Measurements from ENCODE around the gene B3GALNT1. TPM values are rescaled to one million over a fixed set of nuclear protein-coding genes. Genes with fewer than 3 reads are reported as not detected.

B3GALNT1 gene
- total and polyA plus RNA-seq, 8 donors = 2.0 to 7.7 (median 5.0) TPM

DNA sequence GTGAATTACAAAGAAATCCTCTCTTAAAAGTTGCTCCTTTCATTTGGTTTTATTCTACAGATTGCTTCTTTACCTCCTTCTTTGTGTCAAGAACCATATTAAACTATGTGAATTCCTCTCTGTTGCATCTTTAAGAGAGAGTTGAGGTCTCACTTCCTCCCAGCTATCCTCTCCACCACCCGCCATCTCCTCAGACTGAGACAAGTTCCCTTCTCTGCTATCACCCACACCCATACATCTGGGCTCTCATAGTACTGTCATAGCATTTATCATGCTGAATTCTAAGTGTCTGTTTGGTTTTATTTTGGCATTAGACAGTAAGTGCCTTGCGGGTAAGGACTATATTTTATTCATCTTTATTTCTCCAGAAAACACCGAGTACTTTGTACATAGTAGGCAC is 54.2 kb downstream of the B3GALNT1 start:
- no peak for FAIRE-seq
- TF ChIP-seq, protein P1, sequence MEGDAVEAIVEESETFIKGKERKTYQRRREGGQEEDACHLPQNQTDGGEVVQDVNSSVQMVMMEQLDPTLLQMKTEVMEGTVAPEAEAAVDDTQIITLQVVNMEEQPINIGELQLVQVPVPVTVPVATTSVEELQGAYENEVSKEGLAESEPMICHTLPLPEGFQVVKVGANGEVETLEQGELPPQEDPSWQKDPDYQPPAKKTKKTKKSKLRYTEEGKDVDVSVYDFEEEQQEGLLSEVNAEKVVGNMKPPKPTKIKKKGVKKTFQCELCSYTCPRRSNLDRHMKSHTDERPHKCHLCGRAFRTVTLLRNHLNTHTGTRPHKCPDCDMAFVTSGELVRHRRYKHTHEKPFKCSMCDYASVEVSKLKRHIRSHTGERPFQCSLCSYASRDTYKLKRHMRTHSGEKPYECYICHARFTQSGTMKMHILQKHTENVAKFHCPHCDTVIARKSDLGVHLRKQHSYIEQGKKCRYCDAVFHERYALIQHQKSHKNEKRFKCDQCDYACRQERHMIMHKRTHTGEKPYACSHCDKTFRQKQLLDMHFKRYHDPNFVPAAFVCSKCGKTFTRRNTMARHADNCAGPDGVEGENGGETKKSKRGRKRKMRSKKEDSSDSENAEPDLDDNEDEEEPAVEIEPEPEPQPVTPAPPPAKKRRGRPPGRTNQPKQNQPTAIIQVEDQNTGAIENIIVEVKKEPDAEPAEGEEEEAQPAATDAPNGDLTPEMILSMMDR (IDR thresholded peaks at IDR 0.05) = no peak
- Histone ChIP-seq H3K27ac (no peak overlapping the region), H3K27me3 (no peaks in the 10 kb centered on the region), H3K4me1 (peaks cover 0 to 4% (median 0%) of the 10 kb centered on the region in 3 donors), H3K36me3 (no peaks in the 10 kb centered on the region), H3K9me3 (no peaks in the 10 kb centered on the region), H3K4me3 (no peak overlapping the region)
- ATAC-seq = no peak
- DNase-seq = no peak
- WGBS, 2 donors = 95 to 96% methylated on average over 3 of the region's 3 CpGs
- intact Hi-C loops (cut with DNase I) = no loop called here

- 71 to 79% methylated on average over 4 of the region's 4 CpGs for WGBS, 2 donors
- Histone ChIP-seq H3K27me3 (no peaks in the 10 kb centered on the region), H3K27ac (no peak overlapping the region), H3K9me3 (no peaks in the 10 kb centered on the region), H3K36me3 (no peaks in the 10 kb centered on the region), H3K4me3 (no peak overlapping the region), H3K4me1 (peaks cover 0 to 4% (median 0%) of the 10 kb centered on the region in 3 donors)
- DNase-seq (no peak), FAIRE-seq (no peak), ATAC-seq (no peak)
- TF ChIP-seq, protein P1 (IDR thresholded peaks at IDR 0.05) = no peak
- intact Hi-C loops (cut with DNase I) = no loop called here
Observed at GRCh38 chr3:161049683-161050248, 55.4 kb downstream of the B3GALNT1 start.

DNA sequence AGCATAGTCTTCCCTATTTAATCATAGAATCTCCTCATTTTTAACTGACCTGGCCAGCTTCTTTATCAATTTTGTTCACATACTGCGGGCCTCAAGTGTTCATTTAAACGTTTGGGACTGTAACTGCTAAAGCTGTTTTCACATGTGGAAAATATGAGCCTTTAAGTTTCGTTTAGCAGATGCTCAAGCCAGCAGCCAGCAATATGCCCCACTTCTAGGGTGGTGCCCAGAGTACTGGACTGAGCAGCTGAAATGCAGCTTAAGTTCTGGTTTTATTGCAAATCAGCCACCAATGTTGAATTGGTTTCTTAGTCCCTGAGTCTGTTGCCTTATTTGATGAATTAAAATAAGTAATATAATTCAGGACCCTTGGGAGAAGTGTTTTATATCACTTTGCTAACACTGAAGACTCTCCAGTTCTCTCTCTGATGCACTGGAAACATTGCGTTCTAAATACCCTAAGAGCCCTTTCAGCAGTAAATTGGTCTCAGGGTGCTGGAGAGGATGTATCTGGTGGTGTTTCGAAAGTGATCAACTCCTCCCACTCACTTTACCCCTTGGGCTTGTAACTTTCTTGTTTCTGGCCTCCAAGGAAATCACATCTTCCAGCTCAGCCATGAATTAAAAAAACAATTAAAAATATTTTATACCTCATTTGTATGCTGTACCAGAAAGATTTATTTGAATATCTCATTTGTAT is 61.7 kb downstream of the B3GALNT1 start:
- H3K27me3 ChIP-seq = no peaks in the 10 kb centered on the region
- DNase-seq = no peak
- H3K4me3 ChIP-seq = no peak overlapping the region
- H3K9me3 ChIP-seq = no peaks in the 10 kb centered on the region
- no peak for FAIRE-seq
- TF ChIP-seq, protein P1 (IDR thresholded peaks at IDR 0.05) = no peak
- H3K27ac ChIP-seq = no peak overlapping the region
- H3K4me1 ChIP-seq = peaks cover 0 to 7% (median 0%) of the 10 kb centered on the region in 3 donors
- no peak for ATAC-seq
- H3K36me3 ChIP-seq = no peaks in the 10 kb centered on the region
- WGBS, 2 donors = 86% methylated on average over 5 of the region's 5 CpGs
- intact Hi-C loops (cut with DNase I) = no loop called here

GRCh38 chr3:161042023-161042501 is 63.1 kb downstream of the B3GALNT1 start:
- ATAC-seq = peak; percentile 71 to 90 (median 82)
- FAIRE-seq = no peak
- Histone ChIP-seq H3K27me3 (no peaks in the 10 kb centered on the region), H3K4me1 (peaks cover 0 to 7% (median 0%) of the 10 kb centered on the region in 3 donors), H3K4me3 (no peak overlapping the region), H3K9me3 (no peaks in the 10 kb centered on the region), H3K36me3 (no peaks in the 10 kb centered on the region), H3K27ac (no peak overlapping the region)
- peak in 2 of 6 donors; percentile 13 to 25 for DNase-seq
- TF ChIP-seq, protein P1 (IDR thresholded peaks at IDR 0.05) = no peak
- 60% methylated on average over 2 of the region's 2 CpGs for WGBS, 2 donors
- intact Hi-C loops (cut with DNase I) = no loop called here

DNA sequence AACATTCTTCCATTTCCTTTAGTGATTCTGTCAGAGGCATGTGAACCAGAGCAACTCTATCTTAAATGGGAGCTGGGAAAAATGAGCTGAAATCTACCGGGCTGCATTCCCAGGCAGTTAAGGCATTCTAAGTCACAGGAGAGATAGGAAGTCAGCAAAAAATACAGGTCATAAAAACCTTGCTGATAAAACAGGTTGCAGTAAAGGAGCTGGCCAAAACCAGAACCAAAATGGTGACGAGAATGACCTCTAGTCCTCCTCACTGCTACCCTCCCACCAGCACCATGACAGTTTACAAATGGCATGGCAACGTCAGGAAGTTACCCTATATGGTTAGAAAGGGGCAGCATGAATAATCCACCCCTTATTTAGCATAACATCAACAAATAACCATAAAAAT is 66.4 kb downstream of the B3GALNT1 start:
- 37 to 49% methylated on average over 3 of the region's 3 CpGs for WGBS, 2 donors
- H3K4me3 ChIP-seq = no peak overlapping the region
- FAIRE-seq (no peak), ATAC-seq (no peak), DNase-seq (no peak)
- no peaks in the 10 kb centered on the region for H3K36me3 ChIP-seq
- TF ChIP-seq, protein P1 (IDR thresholded peaks at IDR 0.05) = no peak
- no peaks in the 10 kb centered on the region for H3K9me3 ChIP-seq
- no peaks in the 10 kb centered on the region for H3K27me3 ChIP-seq
- peaks cover 0 to 7% (median 0%) of the 10 kb centered on the region in 3 donors for H3K4me1 ChIP-seq
- no peak overlapping the region for H3K27ac ChIP-seq
- intact Hi-C loops (cut with DNase I) = no loop called here
